Embryonic facial prominence (tissue), 1 donor: ENCODE measurements around the gene FOXC1.

Experiments used
- DNase-seq: peaks from one replicate; pipeline ENCODE4 v3.0.0-alpha.2; 2016; ENCODE audit errors: extremely low spot score

FOXC1 gene

DNA sequence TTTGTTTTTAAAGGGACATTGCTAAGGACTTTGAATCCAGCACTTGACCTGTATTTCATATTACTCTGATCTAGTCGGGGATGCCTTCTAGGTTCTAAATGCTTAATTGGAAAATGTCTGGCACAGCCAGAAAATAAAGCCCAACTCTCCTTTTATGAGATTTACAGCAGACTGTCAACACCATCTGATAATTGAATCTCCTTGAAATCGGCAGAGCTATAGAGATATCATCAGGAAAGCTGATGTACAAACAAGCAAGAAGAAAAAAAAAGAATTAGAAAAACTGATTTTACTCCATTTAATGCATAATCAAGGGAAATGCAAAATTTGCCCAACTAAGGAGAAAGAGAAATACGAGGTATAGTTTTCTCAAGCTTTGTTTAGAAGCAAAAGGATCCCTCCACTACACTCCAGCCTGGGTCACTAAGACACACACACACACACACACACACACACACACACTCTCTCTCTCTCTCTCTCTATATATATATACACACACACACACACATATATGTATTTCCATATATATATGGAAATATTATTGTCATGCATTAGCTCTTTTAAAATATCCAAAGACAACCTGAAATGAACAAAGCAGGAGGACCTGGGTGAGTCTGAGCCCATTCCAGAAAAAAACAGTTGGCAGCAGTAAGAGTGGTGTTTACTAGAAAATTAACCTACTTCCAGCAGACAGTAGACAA is 9.5 kb upstream of the FOXC1 start:
- DNase-seq = no peak

DNA sequence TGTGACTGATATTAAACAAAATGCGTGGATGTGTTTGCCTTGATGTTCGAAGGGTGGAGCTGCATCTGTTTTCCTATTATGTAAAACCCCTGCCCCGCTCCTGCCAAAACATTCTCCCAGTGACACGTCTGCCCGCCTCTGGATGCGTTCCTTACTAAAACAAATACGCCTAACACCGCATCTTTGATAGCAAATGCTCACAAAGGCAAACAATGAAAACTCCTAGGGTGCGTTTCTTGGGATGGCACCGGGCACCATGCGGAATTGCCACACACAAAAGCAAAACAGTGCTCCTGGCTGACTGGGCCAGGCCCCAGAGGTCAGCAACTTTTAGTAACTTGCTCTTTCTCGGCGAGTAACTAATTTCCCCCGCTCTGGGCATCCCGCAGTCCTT is 9.0 kb upstream of the FOXC1 start:
- DNase-seq = no peak

DNA sequence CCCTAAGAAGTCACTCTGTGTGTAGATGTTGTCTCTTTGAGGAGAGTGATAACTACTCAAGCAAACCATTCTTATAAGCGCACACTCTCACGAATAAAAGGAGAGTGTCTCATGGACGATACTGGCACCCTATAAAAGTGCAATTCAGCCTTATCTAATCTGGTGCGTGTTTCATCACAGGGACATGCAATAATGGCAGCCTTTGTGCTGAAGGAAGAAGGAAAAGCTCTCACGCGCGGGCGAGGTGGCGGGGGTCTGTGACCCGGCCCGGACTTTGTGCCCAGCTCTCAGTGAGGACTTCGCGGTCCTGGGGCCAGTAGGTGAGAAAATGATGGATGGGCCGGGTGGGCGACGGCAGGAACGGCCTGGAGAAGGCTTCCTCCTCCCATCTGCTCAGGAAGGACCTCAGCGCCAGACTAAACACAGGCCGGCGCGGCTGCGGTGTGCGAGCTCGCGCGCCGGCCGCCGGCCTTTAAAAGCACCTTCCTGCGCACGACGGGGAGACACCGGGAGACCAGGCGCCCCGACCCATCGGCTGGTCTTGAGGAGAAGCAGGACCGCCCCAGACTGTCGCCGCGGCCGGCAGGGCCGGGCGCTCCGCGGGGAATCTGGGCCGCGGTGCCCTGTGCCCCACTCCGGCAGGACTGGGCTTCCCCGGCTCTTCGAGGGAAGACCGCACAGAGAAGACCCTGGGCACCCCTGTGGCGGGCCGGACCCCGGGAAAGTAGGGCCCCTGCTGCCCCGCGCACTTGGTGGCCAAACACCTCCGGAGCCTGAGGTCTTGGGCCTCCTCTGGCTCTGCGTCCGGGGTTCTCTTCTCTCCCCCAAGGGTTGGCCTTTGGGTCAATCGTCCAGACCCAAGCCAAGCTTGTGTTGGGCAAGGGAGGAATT is 8.3 kb upstream of the FOXC1 start:
- DNase-seq = no peak

DNA sequence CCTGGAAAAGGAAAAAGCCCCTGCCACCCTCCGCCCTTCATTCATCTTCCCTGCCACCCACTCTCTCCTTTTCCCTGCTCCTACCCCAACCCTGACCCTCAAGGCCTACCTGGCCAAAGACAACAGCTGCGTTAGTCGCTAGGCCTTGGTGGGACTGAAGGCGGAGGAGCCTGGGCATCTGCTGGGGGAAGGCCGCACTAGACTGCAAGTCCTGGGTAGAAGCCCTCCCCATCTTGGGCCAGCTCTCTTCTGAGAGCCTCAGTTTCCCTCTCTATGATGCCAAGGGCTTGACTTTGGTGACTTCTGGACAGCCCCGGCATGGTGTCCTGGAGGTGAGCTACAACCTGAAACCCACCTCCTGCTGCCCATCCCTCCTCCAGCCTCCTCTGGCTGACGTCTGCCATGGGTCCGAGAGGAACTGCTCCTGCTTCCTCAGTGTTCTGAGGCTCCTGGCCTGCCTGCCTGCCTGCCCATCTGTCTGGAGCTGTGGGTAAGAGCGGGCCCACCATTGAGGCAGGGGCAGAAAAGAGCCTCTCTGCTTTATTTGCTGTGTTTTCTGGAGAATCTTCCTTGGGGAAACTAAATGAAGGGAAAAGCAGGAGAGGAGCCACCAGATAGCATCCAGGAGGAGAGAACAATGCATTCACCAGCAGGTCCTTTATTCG is 7.5 kb upstream of the FOXC1 start:
- no peak for DNase-seq

- DNase-seq = no peak
Measured at GRCh38 chr6:1603708-1604107, 6.0 kb upstream of the FOXC1 start.

DNA sequence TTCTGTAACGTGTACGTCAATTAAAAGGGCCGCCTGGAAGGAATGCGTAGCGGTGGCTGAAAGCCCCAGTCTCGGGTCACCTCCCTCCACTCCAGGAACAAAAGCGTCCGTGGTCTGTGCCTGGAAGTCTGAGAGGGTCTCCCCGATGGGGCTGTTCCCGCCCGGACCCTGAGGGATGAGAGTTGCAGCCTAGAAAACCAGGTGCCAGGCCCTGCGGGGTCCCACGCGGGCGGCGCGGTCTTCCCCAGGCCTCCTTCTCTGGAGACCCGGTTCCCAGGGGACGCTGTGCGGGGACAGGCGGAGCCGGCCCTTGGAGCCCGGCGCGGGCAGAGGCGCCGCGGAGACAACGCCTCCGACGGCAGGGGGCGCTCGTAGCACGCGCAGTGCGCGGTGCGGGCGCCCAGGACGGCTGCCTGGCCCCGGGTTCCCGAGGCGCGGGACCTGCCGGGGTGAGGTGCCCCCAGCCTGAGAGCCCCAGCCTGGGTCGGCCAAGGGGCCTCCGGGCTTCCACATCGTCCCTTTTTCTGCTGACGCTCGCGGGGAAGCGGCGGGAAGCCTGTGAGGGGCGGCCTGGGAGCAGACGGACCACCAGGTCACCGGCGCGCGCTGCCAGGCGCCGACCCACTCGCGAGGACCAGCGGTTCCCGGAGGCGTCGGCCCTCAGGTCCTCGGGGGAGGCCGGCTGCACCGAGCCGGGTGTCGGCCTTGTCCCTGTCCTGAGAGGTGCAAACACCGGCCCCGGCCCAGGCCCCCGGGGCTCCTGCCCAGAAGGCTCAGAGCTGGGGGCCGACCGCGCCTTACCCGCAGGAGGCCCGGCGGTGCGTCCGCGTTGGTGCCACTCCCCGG is 5.3 kb upstream of the FOXC1 start:
- no peak for DNase-seq

DNA sequence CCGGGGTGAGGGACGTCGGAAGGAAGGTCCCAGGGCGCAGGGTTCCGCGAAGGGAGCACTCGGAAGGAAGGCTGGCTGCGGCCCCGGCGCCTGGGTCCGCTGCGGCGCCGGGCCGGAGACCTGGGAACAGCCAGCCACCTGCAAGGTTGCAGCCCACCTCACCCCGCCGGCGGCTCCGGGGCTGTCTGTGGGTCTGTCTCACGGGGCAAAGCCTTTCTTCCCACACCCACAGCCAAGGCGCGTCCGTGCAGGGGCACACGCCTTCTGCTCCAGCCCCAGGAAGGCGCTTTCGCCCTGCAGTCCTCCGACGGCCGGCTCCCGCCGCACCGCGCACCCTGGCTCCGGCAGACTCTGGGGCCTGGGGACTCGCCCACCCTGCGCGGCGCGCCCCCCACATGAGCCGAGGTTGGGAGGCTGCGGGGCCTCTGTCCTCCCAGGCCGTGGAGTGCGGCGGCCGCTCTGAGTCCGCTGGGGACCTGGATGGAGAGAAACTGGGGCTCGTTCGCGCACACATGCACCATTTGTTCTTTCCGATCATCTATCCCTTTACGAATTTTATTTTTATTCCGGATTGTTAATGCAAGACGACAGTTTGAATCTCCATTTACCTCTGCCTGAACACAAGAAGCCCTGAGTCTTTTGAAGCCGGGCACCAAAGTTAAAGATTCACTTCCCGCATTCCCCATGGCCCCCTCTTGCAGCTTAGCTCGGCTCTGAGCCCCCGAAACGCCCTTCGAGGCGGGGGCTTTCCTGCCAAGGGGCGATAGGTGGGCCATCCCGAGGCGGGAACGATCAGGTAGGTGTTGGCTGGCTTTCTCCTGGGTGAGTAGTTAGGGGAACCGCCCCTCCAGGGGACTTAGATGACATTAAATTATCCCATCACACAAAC is 4.5 kb upstream of the FOXC1 start:
- no peak for DNase-seq

DNA sequence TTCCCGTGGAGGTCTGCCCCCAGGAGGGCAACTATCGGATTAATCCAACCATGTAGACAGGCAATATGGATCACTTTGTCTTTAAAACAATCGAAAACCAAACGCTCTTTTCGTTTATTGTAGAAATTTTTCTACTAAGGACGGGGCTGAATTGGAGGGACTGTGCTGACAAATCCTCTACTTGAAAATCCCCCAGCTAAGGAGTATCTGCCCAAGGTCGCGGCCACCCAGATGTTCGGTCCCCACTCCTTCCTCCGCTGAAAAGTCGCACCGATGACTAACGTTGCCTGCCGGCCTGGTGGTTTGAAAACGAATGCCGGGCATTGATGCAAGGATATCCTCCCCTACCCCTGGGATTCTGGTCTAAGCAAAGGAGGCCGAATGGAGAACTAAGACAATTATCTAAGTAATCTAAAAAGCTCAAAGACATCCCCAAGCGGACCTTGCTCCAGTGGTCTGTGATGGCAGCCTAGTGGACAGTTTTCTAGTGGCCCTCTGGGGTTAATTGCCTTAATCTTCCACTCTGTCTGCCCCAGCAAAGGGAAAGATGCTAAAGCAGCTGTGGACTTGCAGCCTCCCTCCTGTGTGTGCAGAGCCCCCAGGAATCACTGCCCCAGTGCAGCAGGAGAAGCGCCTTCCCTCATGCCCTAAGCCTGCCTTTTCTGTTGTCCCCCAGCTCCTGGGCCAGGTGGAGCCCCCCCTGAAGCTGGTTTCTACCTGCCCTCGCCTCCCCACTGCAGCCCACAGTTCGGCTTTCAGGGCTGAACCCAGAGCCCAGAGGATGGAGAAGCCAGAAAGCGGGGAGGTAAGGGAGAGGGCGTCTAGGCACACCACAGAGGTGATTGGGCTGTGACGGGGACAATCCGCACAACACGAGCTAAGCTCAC is 3.6 kb upstream of the FOXC1 start:
- no peak for DNase-seq

GRCh38 chr6:1606780-1607515 is 2.8 kb upstream of the FOXC1 start:
- no peak for DNase-seq

DNA sequence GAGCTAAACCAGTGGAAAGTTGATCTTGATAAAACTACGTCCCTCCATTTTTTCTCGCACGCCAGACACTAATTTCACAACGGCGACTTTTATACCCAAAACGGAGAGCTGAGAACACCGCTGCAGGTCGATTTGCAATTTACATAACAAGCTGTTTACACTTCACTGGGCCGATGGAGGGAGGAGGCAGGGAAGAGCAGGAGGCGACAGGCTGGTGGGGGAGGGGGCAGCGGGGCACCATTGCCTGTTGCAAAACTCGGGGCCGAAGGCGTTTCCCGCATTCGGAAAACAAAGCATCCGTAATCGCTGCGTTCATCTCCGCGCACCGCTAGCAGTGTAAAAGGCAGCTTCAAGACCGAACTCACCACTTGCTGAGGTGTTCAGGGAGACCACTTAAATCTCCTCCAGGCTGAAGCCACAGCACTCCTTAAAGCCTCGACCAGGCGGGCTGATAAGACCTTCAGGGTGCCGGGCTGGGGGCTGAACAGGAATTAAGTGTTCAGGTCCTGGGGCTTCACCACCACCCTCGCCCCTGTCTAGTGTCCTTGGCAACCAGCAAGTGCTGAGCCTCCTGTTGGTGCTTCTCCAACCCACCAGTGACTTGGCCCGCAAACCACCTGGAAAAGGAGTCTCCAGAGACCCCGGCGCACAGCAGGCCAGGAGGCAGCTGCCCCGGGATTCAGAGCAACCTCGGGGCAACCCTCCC is 2.0 kb upstream of the FOXC1 start:
- DNase-seq = no peak

- DNase-seq = no peak
Measured at GRCh38 chr6:1608222-1609040, 1.3 kb upstream of the FOXC1 start.

DNA sequence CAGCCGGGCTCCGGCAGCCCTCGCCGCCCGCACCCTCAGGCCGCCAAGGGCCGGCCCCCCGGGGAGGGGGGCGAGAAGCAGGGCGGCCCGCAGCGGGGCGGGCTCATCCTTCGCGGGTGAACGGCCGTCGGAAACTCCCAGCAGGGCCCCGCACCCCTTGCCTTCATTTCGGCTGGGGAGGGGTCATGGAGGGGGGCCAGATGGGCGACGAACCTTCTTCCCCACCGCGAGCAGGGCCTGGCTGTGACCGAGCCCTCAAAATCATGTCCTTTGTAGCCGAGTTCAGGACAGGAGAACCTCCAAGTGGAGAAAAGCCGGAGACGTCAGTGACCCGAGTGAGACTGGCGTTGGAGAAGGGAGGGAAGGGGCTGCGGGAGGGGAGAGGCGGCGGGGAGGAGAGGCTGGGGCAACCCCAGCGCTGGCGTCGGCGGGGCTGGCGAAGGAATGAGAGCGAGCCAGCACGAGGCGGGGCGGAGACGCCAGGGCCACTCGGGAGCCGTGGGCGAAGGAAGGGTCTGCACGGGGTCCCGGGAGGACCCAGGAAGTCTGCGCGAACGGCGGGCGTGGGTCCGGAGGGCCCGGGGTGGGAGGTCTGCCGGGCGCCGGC is 571 bp upstream of the FOXC1 start:
- DNase-seq = no peak

DNA sequence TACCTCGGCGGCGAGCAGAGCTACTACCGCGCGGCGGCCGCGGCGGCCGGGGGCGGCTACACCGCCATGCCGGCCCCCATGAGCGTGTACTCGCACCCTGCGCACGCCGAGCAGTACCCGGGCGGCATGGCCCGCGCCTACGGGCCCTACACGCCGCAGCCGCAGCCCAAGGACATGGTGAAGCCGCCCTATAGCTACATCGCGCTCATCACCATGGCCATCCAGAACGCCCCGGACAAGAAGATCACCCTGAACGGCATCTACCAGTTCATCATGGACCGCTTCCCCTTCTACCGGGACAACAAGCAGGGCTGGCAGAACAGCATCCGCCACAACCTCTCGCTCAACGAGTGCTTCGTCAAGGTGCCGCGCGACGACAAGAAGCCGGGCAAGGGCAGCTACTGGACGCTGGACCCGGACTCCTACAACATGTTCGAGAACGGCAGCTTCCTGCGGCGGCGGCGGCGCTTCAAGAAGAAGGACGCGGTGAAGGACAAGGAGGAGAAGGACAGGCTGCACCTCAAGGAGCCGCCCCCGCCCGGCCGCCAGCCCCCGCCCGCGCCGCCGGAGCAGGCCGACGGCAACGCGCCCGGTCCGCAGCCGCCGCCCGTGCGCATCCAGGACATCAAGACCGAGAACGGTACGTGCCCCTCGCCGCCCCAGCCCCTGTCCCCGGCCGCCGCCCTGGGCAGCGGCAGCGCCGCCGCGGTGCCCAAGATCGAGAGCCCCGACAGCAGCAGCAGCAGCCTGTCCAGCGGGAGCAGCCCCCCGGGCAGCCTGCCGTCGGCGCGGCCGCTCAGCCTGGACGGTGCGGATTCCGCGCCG is 994 bp downstream of the FOXC1 start:
- DNase-seq = no peak

- no peak for DNase-seq
Measured at GRCh38 chr6:1611322-1611571, 1.5 kb downstream of the FOXC1 start.

DNA sequence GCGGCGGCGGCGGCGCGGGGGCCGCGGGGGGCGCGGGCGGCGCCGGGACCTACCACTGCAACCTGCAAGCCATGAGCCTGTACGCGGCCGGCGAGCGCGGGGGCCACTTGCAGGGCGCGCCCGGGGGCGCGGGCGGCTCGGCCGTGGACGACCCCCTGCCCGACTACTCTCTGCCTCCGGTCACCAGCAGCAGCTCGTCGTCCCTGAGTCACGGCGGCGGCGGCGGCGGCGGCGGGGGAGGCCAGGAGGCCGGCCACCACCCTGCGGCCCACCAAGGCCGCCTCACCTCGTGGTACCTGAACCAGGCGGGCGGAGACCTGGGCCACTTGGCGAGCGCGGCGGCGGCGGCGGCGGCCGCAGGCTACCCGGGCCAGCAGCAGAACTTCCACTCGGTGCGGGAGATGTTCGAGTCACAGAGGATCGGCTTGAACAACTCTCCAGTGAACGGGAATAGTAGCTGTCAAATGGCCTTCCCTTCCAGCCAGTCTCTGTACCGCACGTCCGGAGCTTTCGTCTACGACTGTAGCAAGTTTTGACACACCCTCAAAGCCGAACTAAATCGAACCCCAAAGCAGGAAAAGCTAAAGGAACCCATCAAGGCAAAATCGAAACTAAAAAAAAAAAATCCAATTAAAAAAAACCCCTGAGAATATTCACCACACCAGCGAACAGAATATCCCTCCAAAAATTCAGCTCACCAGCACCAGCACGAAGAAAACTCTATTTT is 2.0 kb downstream of the FOXC1 start:
- no peak for DNase-seq
